Ishikawa (cell line): Measurements from ENCODE around the gene LRRC26.

ENCODE experiments used
- CEBPB ChIP-seq: IDR thresholded peaks from 2 replicates; pipeline ENCODE4 v1.6.1; 2012
- CREB1 ChIP-seq: IDR thresholded peaks from 2 replicates; pipeline ENCODE4 v1.6.1; 2012; ENCODE audit warnings: low read depth
- EGR1 ChIP-seq: IDR thresholded peaks from 2 replicates; pipeline ENCODE4 v1.6.1; 2012
- EP300 ChIP-seq: IDR thresholded peaks from 2 replicates; pipeline ENCODE4 v1.6.1; 2012; ENCODE audit warnings: borderline replicate concordance
- MAX ChIP-seq: IDR thresholded peaks from 2 replicates; pipeline ENCODE4 v1.6.1; 2012
- NFIC ChIP-seq: IDR thresholded peaks from 2 replicates; pipeline ENCODE4 v1.6.1; 2012
- REST ChIP-seq: IDR thresholded peaks from 2 replicates; pipeline ENCODE4 v1.6.1; 2012; ENCODE audit warnings: low read depth, mild to moderate bottlenecking
- TAF1 ChIP-seq: IDR thresholded peaks from 2 replicates; pipeline ENCODE4 v1.6.1; 2012; ENCODE audit warnings: low read depth, mild to moderate bottlenecking
- TEAD4 ChIP-seq: IDR thresholded peaks from 2 replicates; pipeline ENCODE4 v1.6.1; 2012
- USF1 ChIP-seq: IDR thresholded peaks from 2 replicates; pipeline ENCODE4 v1.6.1; 2012
- YY1 ChIP-seq: IDR thresholded peaks from 2 replicates; pipeline ENCODE4 v1.6.1; 2012; ENCODE audit warnings: low read depth

GRCh38 chr9:137201205-137201868, 31.5 kb upstream of the LRRC26 start:
- TF ChIP-seq EGR1 (no peak), NFIC (no peak), EP300 (no peak), USF1 (no peak), MAX (no peak), CREB1 (no peak), YY1 (no peak), CEBPB (no peak), TAF1 (no peak), REST (no peak), TEAD4 (no peak)
